SW480 (cell line): Measurements from ENCODE around the gene BTNL9.
A peak's percentile ranks its signal among the peaks of the same experiment; 100 is the strongest.
"Not testable (repeated sequence)": the region's sequence is repeated elsewhere in the genome, so short reads cannot be mapped to it uniquely, and the experiment has no call there.

Experiments used
- DNase-seq: peaks from one replicate; pipeline ENCODE4 v3.0.0-alpha.2; 2016; ENCODE audit warnings: low spot score

Gene BTNL9

GRCh38 chr5:181043285-181044092 lies 3.4 kb downstream of the BTNL9 start:
- DNase-seq = no peak

DNA sequence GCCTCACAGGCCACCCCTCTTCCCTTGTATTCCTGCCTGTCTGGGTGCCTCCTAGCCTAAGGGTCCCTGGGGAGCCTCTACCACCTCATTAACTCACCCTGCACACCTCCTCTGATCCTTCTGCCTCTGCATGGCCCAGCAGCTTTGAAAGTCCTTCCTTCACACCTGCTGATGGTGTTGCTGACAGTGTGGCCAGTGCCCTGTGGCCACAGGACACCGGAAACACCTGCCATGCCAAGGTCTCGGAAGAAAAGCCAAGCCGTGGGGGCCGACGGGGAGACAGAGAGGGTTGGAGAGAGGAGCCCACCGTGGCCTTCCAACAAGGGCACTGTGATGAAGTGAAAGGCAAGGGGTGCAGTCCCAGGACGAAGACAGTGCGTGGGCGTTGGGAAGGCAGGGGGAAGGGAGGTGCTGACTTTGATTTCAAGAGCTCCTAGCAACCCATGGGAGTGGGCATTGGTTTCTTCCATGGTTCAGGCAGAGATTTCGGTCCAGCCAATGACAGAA lies 4.1 kb downstream of the BTNL9 start:
- DNase-seq = no peak

- no peak for DNase-seq
Measured at GRCh38 chr5:181044662-181045305, 4.7 kb downstream of the BTNL9 start.

DNA sequence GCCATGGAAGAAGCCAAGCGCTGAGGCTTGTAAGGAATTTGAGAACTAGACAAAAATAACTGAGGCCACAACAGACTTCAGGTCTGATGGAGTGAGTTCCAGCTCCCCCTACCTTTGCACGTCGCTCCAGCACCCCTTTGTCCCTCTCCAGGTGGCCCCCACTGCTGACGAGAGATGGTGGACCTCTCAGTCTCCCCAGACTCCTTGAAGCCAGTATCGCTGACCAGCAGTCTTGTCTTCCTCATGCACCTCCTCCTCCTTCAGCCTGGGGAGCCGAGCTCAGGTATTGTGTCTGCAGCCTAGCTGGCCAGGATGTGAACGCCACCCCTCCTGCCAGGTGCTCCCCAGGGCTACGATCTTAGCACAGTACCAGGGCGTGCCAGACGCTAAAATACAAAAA lies 5.2 kb downstream of the BTNL9 start:
- DNase-seq = no peak

DNA sequence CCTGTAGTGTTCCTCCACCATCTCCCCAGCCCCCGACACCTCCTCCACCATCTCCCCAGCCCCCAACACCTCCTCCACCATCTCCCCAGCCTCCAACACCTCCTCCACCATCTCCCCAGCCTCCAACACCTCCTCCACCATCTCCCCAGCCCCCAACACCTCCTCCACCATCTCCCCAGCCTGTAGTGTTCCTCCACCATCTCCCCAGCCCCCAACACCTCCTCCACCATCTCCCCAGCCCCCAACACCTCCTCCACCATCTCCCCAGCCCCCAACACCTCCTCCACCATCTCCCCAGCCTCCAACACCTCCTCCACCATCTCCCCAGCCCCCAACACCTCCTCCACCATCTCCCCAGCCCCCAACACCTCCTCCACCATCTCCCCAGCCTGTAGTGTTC lies 5.8 kb downstream of the BTNL9 start:
- DNase-seq = not testable (repeated sequence)

DNA sequence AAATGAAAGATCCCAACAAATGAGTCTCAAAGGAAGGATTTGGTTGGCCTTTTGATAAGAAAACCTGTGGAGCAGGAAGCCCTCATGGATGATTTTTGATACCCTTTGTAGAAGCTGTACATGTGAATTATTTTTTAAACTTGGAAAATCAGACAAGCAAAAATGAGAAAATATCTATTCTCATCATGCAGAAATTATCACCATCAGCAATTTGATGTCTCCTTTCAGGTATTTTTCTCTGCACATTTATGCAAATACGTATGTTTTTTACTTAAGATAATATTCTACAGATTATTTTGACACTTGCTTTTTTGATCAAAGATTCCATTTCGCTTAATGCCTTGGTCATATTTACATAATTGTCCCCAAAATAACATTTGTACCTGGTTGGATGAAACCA lies 7.2 kb downstream of the BTNL9 start:
- DNase-seq = no peak

GRCh38 chr5:181047921-181048320 lies 7.9 kb downstream of the BTNL9 start:
- no peak for DNase-seq

- no peak for DNase-seq
Measured at GRCh38 chr5:181050016-181050415, 9.9 kb downstream of the BTNL9 start.

DNA sequence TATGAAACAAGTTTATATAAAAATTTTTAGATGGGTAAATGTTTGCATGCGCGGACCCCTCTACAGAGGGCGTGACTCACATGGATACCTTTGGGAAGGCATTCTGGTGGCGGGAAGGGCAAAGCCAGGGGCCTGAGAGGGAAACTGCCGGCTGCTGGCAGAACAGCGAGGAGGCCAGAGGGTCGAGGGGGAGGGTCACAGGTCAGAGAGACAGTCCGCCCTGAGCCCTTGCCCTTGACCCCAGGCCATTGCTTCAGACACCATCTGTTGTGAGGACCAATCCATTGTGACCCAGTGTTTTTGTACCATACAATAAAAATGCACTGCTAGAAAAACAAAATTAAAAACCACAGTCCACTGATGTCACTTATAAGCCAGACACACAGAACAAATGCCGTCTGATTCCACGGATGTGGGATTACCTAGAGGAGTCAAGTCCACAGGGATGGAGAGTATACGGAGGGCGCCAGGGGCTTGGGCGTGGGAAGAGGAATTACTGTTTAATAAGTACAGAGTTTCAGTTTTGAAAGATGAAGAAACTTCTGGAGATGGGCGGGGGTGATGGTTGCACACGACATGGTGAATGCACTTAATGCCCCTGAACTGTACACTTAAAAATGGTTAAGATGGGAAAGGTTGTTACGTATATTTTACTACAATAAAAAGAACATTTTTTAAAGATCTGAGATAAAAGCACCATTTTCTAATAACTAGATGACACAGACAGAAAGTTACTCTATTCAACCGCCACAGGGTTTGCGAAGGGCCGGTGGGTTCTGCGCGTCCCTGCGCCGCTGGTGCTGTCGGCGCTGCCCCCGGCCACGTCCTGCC lies 12.0 kb downstream of the BTNL9 start:
- no peak for DNase-seq

- DNase-seq = peak; percentile 41
Measured at GRCh38 chr5:181052672-181053487, 12.8 kb downstream of the BTNL9 start.

DNA sequence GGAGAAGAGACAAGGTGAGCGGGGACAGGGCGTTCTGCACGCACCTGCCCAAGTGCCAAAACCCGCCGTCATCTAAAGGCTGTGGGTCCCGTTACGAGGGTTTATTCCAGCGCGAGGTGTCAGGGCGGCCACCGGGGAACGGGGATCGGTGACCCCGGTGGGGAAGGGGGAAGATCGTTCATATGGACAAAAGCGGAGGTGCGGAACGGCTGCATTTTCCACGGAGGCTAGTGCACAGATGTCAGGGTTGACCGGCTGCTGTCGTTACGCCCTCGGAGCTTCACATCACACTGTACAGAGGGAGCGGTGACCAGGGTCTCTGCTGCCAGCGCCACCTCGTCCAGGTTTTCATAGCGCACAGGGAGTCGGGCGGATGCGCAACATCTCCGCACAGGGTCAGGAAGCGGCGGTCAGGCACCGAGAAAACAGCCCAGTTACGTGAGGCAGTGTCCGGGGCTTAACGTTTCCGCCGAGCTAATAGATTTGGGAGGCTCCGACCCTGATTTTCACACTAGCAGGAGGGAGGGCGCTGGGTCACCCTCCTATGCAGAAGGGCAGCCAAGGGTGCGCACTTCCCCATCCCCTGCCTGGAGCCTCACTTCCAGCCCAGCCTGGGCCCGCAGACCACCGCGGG lies 13.5 kb downstream of the BTNL9 start:
- DNase-seq = peak; percentile 44

GRCh38 chr5:181054138-181054537 lies 14.1 kb downstream of the BTNL9 start:
- DNase-seq = no peak

DNA sequence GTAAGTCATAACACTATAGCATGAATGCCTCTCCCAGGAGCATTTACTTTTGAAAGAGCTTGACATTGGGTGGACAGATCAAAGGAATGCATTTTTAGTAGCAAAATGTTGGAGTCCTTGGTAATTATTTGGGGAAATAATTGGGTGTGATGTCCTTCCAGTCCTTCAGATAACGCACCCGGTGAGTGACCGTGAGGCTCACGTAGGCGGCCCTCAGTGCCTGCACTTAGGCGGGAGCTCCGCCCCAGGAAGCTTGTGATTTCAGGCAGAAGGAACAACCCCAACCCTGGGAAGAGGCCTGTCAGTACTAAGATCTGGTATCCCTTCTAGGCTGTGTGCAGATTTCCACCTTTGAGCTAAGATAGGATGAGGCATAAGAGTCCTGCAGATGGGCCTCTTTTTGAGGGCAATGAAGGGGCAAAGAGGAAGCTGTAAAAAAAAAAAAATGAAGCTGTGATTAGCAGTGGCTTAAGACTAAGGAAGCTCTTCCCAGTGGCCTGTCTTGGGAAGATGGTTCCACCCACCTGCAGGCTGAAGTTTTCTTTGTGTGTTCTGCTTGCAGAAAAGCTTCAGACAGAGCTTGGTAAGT lies 14.9 kb downstream of the BTNL9 start:
- DNase-seq = no peak

GRCh38 chr5:181056431-181056830 lies 16.4 kb downstream of the BTNL9 start:
- DNase-seq = no peak

DNA sequence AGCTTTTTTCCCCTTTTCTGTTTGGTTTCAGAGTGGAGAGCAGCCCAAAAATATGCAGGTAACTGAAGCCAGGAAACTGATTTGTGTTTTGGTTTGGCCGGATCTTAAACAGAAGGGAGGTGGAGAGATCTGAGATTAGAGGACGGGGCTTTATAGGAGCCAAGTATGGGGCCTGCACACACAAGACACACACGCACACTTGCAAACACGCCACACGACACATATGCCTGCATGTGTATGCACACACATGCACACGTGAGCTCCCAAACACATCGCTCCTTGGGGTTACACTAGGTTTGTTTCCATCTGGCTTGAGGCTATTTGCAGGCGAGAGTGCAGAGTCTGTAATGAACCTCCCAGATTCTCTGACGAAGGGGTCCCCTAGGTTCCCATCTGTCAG lies 18.3 kb downstream of the BTNL9 start:
- no peak for DNase-seq

DNA sequence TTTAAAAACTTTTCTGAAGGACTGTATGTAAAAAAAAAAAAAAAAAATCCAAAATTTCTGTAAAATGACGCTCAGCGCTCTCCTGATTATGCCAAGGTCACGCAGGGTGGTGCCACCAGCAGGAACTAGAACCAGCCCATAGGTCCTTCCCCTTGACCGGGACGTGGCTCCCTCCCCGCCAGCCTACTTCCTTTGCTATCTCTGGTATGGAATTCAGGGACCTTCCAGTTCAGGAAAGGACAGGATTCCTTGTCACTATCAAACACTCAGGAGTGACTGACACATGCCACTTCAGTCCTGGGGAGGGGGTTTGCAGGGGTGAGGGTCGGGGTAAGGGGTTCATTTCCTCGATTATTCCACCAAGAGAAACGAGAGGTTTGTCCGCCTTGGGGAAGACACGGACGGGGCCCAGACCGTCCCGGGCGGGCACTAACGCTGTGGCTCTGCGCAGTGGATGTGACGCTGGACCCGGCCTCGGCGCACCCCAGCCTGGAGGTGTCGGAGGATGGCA lies 18.8 kb downstream of the BTNL9 start:
- no peak for DNase-seq

- no peak for DNase-seq
Measured at GRCh38 chr5:181059297-181060230, 19.5 kb downstream of the BTNL9 start.

DNA sequence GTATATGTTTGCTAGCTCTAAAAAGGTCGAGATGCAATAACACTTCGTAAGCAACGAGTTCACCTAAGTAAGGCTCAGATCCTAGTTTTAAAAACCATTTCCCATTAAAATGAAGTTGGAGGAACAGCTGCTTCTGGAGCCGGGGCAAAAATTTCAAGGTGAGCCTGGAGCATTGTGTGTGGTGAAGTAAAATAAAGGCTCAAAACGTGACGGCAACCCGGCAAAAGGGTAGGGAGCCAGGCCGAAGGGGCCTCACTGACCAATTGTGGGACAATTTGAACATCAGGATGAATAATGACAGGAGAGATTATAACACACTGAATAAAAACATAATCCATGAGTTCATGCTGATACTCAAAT lies 20.1 kb downstream of the BTNL9 start:
- DNase-seq = no peak

- DNase-seq = no peak
Measured at GRCh38 chr5:181060924-181061323, 20.9 kb downstream of the BTNL9 start.

GRCh38 chr5:181061645-181062044 lies 21.6 kb downstream of the BTNL9 start:
- DNase-seq = no peak
